ENCODE measurements around the gene SLC30A7. TPM values are rescaled to one million over a fixed set of nuclear protein-coding genes. Genes with fewer than 3 reads are reported as not detected.

SLC30A7 gene
- total RNA-seq, 1 donor from 2014 or later: 28.2 TPM

DNA sequence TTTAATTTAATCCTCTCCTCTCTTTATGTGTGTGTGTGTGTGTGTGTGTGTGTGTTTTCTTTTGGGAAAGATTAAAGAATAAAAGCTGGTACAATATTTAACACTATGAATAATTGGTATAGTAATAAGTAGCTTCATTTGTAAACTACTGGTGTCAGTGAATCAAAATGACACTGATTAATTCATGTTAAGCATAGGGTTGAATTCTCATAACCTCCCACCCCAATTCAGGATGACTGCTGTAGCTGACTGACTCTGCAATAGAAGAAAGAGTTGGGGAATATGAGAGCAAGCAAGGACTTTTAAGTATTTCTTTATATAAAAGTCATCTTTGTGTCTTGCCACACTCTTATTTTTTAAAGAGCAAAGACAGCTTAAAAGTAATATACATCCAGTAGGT lies 13.1 kb downstream of the SLC30A7 start:
- no peak overlapping the region for H3K27ac Mint-ChIP-seq
- DNase-seq (ENCODE audit: low spot score, unreplicated experiment): no peak
- H3K9me3 Mint-ChIP-seq (ENCODE audit: low read depth): peaks cover 5% of the 10 kb centered on the region
- no peak overlapping the region for H3K4me3 Mint-ChIP-seq (ENCODE audit: low read depth)
- peaks cover 38% of the 10 kb centered on the region for H3K36me3 Mint-ChIP-seq (ENCODE audit: insufficient read depth)
- H3K27me3 Mint-ChIP-seq: no peaks in the 10 kb centered on the region
- TF ChIP-seq, protein P1, sequence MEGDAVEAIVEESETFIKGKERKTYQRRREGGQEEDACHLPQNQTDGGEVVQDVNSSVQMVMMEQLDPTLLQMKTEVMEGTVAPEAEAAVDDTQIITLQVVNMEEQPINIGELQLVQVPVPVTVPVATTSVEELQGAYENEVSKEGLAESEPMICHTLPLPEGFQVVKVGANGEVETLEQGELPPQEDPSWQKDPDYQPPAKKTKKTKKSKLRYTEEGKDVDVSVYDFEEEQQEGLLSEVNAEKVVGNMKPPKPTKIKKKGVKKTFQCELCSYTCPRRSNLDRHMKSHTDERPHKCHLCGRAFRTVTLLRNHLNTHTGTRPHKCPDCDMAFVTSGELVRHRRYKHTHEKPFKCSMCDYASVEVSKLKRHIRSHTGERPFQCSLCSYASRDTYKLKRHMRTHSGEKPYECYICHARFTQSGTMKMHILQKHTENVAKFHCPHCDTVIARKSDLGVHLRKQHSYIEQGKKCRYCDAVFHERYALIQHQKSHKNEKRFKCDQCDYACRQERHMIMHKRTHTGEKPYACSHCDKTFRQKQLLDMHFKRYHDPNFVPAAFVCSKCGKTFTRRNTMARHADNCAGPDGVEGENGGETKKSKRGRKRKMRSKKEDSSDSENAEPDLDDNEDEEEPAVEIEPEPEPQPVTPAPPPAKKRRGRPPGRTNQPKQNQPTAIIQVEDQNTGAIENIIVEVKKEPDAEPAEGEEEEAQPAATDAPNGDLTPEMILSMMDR (IDR thresholded peaks at IDR 0.05; ENCODE audit: unreplicated experiment): no peak
- peaks cover 2% of the 10 kb centered on the region for H3K4me1 Mint-ChIP-seq (ENCODE audit: low read depth)

DNA sequence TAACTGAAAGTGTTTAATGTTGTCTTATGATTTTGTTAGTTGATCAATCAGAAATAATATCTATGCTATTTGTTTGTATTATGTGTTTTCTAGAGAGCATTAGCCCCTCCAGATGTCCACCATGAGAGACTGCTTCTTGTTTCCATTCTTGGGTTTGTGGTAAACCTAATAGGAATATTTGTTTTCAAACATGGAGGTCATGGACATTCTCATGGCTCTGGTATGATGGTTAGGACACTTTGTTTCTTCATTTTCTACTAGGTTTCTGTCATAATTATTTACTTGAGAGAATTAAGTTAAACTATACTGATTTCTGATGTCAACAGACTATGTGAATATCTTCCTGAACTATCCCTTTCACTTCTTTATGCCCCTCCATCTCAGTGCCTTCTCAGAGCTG lies 16.1 kb downstream of the SLC30A7 start:
- no peak for DNase-seq (ENCODE audit: low spot score, unreplicated experiment)
- Mint-ChIP-seq H3K4me1 (ENCODE audit: low read depth) (no peaks in the 10 kb centered on the region), H3K27me3 (no peaks in the 10 kb centered on the region), H3K27ac (peak overlapping the region; percentile 55), H3K36me3 (ENCODE audit: insufficient read depth) (peaks cover 18% of the 10 kb centered on the region), H3K4me3 (ENCODE audit: low read depth) (no peak overlapping the region), H3K9me3 (ENCODE audit: low read depth) (no peaks in the 10 kb centered on the region)
- TF ChIP-seq, protein P1 (IDR thresholded peaks at IDR 0.05; ENCODE audit: unreplicated experiment): no peak

DNA sequence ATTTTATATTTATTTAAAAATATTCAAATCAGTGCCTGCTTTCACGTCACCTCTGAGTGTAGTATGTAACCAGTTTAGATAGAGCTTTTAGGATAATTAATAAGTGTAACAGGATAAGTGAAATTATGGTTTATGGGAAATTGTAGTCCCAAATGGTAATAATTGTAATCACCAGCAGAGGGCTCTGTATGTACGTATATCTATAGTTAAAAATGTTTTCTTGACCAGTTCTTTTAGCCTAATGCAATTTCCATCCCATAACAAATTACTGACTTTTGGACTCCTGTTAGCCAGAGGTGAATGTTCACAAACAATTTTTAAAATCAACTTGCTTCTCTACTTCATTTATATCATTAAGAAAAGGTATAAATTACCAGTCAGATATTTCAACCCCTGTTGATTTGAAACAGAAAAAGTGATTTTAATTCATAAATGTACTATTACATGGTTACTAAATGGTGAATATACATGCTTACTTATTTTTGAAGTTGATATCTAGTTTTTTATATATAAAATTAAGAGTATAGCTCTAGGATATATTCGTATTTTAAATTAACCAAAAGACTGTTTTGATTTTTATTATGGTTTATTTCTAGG lies 25.3 kb downstream of the SLC30A7 start:
- DNase-seq (ENCODE audit: low spot score, unreplicated experiment): no peak
- no peak overlapping the region for H3K4me3 Mint-ChIP-seq (ENCODE audit: low read depth)
- peaks cover 16% of the 10 kb centered on the region for H3K36me3 Mint-ChIP-seq (ENCODE audit: insufficient read depth)
- no peak overlapping the region for H3K27ac Mint-ChIP-seq
- TF ChIP-seq, protein P1 (IDR thresholded peaks at IDR 0.05; ENCODE audit: unreplicated experiment): peak; percentile 88
- no peaks in the 10 kb centered on the region for H3K9me3 Mint-ChIP-seq (ENCODE audit: low read depth)
- H3K4me1 Mint-ChIP-seq (ENCODE audit: low read depth): no peaks in the 10 kb centered on the region
- H3K27me3 Mint-ChIP-seq: no peaks in the 10 kb centered on the region

DNA sequence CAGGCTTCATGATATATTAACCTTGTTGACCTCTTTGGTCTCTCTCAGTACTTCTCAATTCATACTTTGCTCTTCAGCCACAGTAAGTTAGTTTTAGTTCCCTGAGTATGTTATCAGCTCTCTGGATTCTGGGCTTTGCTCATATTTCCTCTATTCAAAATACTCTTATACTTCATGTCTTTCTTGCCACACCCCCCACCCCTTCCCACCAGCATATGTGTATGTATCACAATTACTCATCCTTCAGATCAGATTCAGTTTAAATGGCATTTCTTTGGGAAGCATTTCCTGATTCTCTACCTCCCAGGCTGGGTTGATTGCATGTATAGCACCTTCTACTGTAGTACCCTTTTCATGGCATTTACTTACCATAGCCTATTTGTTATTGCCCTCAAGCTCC lies 28.3 kb downstream of the SLC30A7 start:
- TF ChIP-seq, protein P1 (IDR thresholded peaks at IDR 0.05; ENCODE audit: unreplicated experiment): no peak
- Mint-ChIP-seq H3K27ac (peak overlapping the region; percentile 2), H3K27me3 (no peaks in the 10 kb centered on the region), H3K36me3 (ENCODE audit: insufficient read depth) (peaks cover 18% of the 10 kb centered on the region), H3K4me1 (ENCODE audit: low read depth) (no peaks in the 10 kb centered on the region), H3K4me3 (ENCODE audit: low read depth) (no peak overlapping the region), H3K9me3 (ENCODE audit: low read depth) (no peaks in the 10 kb centered on the region)
- DNase-seq (ENCODE audit: low spot score, unreplicated experiment): no peak

DNA sequence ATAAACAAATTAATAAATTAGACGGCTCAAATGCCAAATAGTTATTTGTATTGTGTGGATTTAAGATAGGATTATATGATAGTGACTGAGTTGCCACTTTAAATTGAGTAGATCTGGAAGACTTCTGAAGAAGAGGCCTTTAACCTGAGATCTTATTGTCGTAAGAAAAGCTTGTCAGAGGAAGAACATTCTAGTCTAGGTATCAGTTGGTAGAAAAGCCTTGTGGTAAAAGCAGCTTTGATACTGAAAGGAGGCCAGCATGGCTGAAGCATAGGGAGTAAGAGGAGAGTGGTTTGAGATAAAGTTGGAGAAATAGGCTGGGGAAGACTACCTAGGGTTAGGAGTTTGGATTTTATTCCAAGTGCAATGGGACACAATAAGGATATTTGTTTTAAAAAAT lies 29.1 kb downstream of the SLC30A7 start:
- H3K36me3 Mint-ChIP-seq (ENCODE audit: insufficient read depth): peaks cover 18% of the 10 kb centered on the region
- H3K4me3 Mint-ChIP-seq (ENCODE audit: low read depth): no peak overlapping the region
- H3K4me1 Mint-ChIP-seq (ENCODE audit: low read depth): no peaks in the 10 kb centered on the region
- TF ChIP-seq, protein P1 (IDR thresholded peaks at IDR 0.05; ENCODE audit: unreplicated experiment): no peak
- no peaks in the 10 kb centered on the region for H3K9me3 Mint-ChIP-seq (ENCODE audit: low read depth)
- H3K27me3 Mint-ChIP-seq: no peaks in the 10 kb centered on the region
- H3K27ac Mint-ChIP-seq: no peak overlapping the region
- no peak for DNase-seq (ENCODE audit: low spot score, unreplicated experiment)

Data from progenitor cell of endocrine pancreas (in vitro differentiated cells).